Measurements from ENCODE around the gene CAMK2A.

The CAMK2A gene

GRCh38 chr5:150322202-150322601, 32.6 kb upstream of the CAMK2A start:
- TF ChIP-seq FOXP2 (optimal IDR thresholded peaks at IDR 0.05; ENCODE audit: borderline replicate concordance, extremely low read depth, extremely low read length, insufficient read depth): no peak
- TF ChIP-seq POLR2AphosphoS5 (IDR thresholded peaks at IDR 0.05; ENCODE audit: low read depth, low read length): no peak
- no peak for TF ChIP-seq TAF1 (IDR thresholded peaks at IDR 0.05; ENCODE audit: borderline replicate concordance, insufficient read depth, low read length)
- no peak for TF ChIP-seq SIN3A (IDR thresholded peaks at IDR 0.05; ENCODE audit: borderline replicate concordance, insufficient read depth, low read length)
- TF ChIP-seq REST (IDR thresholded peaks at IDR 0.05; ENCODE audit: insufficient read depth in 1 of 2, low read depth in 2 of 2, low read length in 2 of 2): no peak

GRCh38 chr5:150321784-150322183, 32.2 kb upstream of the CAMK2A start:
- TF ChIP-seq SIN3A (IDR thresholded peaks at IDR 0.05; ENCODE audit: borderline replicate concordance, insufficient read depth, low read length) (no peak), FOXP2 (optimal IDR thresholded peaks at IDR 0.05; ENCODE audit: borderline replicate concordance, extremely low read depth, extremely low read length, insufficient read depth) (no peak)

- TF ChIP-seq REST (IDR thresholded peaks at IDR 0.05; ENCODE audit: insufficient read depth in 1 of 2, low read depth in 2 of 2, low read length in 2 of 2) (no peak), TAF1 (IDR thresholded peaks at IDR 0.05; ENCODE audit: borderline replicate concordance, insufficient read depth, low read length) (no peak), FOXP2 (optimal IDR thresholded peaks at IDR 0.05; ENCODE audit: borderline replicate concordance, extremely low read depth, extremely low read length, insufficient read depth) (no peak), SIN3A (IDR thresholded peaks at IDR 0.05; ENCODE audit: borderline replicate concordance, insufficient read depth, low read length) (no peak), POLR2AphosphoS5 (IDR thresholded peaks at IDR 0.05; ENCODE audit: low read depth, low read length) (no peak)
Observed at GRCh38 chr5:150321211-150321610, 31.6 kb upstream of the CAMK2A start.

- TF ChIP-seq FOXP2 (optimal IDR thresholded peaks at IDR 0.05; ENCODE audit: borderline replicate concordance, extremely low read depth, extremely low read length, insufficient read depth) (no peak), SIN3A (IDR thresholded peaks at IDR 0.05; ENCODE audit: borderline replicate concordance, insufficient read depth, low read length) (no peak; the same call in 1 of the 2 replicates), POLR2AphosphoS5 (IDR thresholded peaks at IDR 0.05; ENCODE audit: low read depth, low read length) (no peak), REST (IDR thresholded peaks at IDR 0.05; ENCODE audit: insufficient read depth in 1 of 2, low read depth in 2 of 2, low read length in 2 of 2) (no peak), TAF1 (IDR thresholded peaks at IDR 0.05; ENCODE audit: borderline replicate concordance, insufficient read depth, low read length) (no peak)
Observed at GRCh38 chr5:150320044-150320613, 30.6 kb upstream of the CAMK2A start.

GRCh38 chr5:150319484-150319790, 29.9 kb upstream of the CAMK2A start:
- TF ChIP-seq FOXP2 (optimal IDR thresholded peaks at IDR 0.05; ENCODE audit: borderline replicate concordance, extremely low read depth, extremely low read length, insufficient read depth) (no peak), TAF1 (IDR thresholded peaks at IDR 0.05; ENCODE audit: borderline replicate concordance, insufficient read depth, low read length) (no peak), POLR2AphosphoS5 (IDR thresholded peaks at IDR 0.05; ENCODE audit: low read depth, low read length) (no peak), SIN3A (IDR thresholded peaks at IDR 0.05; ENCODE audit: borderline replicate concordance, insufficient read depth, low read length) (no peak), REST (IDR thresholded peaks at IDR 0.05; ENCODE audit: insufficient read depth in 1 of 2, low read depth in 2 of 2, low read length in 2 of 2) (no peak)

Measured in PFSK-1 (cell line).